Lower leg skin (tissue), 3 donors: ENCODE results near the gene EPG5.

ENCODE experiments used
- CTCF ChIP-seq, 3 donors: fragments of 450-650 bp; IDR thresholded peaks; one replicate each; pipeline ENCODE4 v1.5.1; 2016; ENCODE audit warnings: antibody characterized with exemption in 3 of 3, mild to moderate bottlenecking in 3 of 3, moderate library complexity in 2 of 3
- POLR2A ChIP-seq, 2 donors: fragments of 450-650 bp; IDR thresholded peaks; one replicate each; pipeline ENCODE4 v1.6.1; 2016 to 2017; ENCODE audit warnings: antibody characterized with exemption in 2 of 2, mild to moderate bottlenecking in 1 of 2, moderate library complexity in 1 of 2

GRCh38 chr18:45876161-45876560 lies 91.0 kb downstream of the EPG5 start:
- TF ChIP-seq CTCF (IDR thresholded peaks at IDR 0.05) = no peak
- TF ChIP-seq POLR2A (IDR thresholded peaks at IDR 0.05) = no peak
